Measurements from ENCODE around the gene NFE2L3. TPM values are rescaled to one million over a fixed set of nuclear protein-coding genes. Genes with fewer than 3 reads are reported as not detected.
"Not testable (repeated sequence)": the region's sequence is repeated elsewhere in the genome, so short reads cannot be mapped to it uniquely, and the experiment has no call there.

The NFE2L3 gene
- total RNA-seq, 1 experiment from 2014 or later, result 2.2 TPM

GRCh38 chr7:26147030-26147429, 5.0 kb upstream of the NFE2L3 start:
- no peaks in the 10 kb centered on the region for H3K9me3 Mint-ChIP-seq (ENCODE audit: unreplicated experiment)
- TF ChIP-seq, protein P1, sequence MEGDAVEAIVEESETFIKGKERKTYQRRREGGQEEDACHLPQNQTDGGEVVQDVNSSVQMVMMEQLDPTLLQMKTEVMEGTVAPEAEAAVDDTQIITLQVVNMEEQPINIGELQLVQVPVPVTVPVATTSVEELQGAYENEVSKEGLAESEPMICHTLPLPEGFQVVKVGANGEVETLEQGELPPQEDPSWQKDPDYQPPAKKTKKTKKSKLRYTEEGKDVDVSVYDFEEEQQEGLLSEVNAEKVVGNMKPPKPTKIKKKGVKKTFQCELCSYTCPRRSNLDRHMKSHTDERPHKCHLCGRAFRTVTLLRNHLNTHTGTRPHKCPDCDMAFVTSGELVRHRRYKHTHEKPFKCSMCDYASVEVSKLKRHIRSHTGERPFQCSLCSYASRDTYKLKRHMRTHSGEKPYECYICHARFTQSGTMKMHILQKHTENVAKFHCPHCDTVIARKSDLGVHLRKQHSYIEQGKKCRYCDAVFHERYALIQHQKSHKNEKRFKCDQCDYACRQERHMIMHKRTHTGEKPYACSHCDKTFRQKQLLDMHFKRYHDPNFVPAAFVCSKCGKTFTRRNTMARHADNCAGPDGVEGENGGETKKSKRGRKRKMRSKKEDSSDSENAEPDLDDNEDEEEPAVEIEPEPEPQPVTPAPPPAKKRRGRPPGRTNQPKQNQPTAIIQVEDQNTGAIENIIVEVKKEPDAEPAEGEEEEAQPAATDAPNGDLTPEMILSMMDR (IDR thresholded peaks at IDR 0.05; ENCODE audit: unreplicated experiment), result no peak
- no peak overlapping the region for H3K4me3 Mint-ChIP-seq (ENCODE audit: unreplicated experiment)
- no peaks in the 10 kb centered on the region for H3K27me3 Mint-ChIP-seq (ENCODE audit: insufficient read depth, unreplicated experiment)
- BruUV-seq (replicated peaks), result no TSS peak
- H3K27ac Mint-ChIP-seq (ENCODE audit: low read depth, unreplicated experiment), result no peak overlapping the region
- intact Hi-C loops (cut with micrococcal nuclease), result no loop called here
- ChIA-PET POLR2A (interaction anchor here (1.5 kb wide), 1 partner anchor 8 kb away, joined by 3 read pairs; no protein-coding TSS in a partner anchor), CTCF (interaction anchor here (0.9 to 1.4 kb wide), 3 partner anchors 51 to 59 kb away, joined by 3 to 5 read pairs (median 5); no protein-coding TSS in a partner anchor)
- peaks cover 22% of the 10 kb centered on the region for H3K4me1 Mint-ChIP-seq (ENCODE audit: insufficient read depth, unreplicated experiment)
- H3K36me3 Mint-ChIP-seq (ENCODE audit: insufficient read depth, unreplicated experiment), result no peaks in the 10 kb centered on the region
- peak; percentile 51 for DNase-seq (ENCODE audit: unreplicated experiment)

DNA sequence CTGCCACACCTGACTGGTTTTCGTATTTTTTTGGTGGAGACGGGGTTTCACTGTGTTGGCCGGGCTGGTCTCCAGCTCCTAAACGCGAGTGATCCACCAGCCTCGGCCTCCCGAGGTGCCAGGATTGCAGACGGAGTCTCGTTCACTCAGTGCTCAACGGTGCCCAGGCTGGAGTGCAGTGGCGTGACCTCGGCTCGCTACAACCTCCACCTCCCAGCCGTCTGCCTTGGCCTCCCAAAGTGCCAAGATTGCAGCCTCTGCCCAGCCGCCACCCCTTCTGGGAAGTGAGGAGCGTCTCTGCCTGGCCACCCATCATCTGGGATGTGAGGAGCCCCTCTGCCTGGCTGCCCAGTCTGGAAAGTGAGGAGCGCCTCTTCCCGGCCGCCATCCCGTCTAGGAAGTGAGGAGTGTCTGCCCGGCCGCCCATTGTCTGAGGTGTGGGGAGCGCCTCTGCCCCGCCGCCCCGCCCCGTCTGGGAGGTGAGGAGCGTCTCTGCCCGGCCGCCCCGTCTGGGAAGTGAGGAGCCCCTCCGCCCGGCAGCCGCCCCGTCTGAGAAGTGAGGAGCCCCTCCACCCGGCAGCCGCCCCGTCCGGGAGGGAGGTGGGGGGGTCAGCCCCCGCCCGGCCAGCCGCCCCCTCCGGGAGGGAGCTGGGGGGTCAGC, 4.2 kb upstream of the NFE2L3 start:
- H3K9me3 Mint-ChIP-seq (ENCODE audit: unreplicated experiment); H3K27ac Mint-ChIP-seq (ENCODE audit: low read depth, unreplicated experiment); H3K4me3 Mint-ChIP-seq (ENCODE audit: unreplicated experiment); BruUV-seq (replicated peaks); intact Hi-C loops (cut with micrococcal nuclease); DNase-seq (ENCODE audit: unreplicated experiment); H3K36me3 Mint-ChIP-seq (ENCODE audit: insufficient read depth, unreplicated experiment); H3K27me3 Mint-ChIP-seq (ENCODE audit: insufficient read depth, unreplicated experiment): not testable (repeated sequence)
- POLR2A ChIA-PET, result interaction anchor here (1.5 kb wide), 1 partner anchor 8 kb away, joined by 3 read pairs; no protein-coding TSS in a partner anchor
- CTCF ChIA-PET, result interaction anchor here (0.7 to 1.4 kb wide), 4 partner anchors 51 to 1447 kb away, joined by 3 to 5 read pairs (median 4); no protein-coding TSS in a partner anchor
- peaks cover 22% of the 10 kb centered on the region for H3K4me1 Mint-ChIP-seq (ENCODE audit: insufficient read depth, unreplicated experiment)

DNA sequence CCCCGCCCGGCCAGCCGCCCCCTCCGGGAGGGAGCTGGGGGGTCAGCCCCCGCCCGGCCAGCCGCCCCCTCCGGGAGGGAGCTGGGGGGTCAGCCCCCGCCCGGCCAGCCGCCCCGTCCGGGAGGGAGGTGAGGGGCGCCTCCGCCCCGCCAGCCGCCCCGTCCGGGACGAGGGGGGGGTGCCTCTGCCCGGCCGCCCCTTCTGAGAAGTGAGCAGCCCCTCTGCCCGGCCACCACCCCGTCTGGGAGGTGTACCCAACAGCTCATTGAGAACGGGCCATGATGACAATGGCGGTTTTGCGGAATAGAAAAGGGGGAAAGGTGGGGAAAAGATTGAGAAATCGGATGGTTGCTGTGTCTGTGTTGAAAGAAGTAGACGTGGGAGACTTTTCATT, 3.7 kb upstream of the NFE2L3 start:
- H3K9me3 Mint-ChIP-seq (ENCODE audit: unreplicated experiment); H3K4me3 Mint-ChIP-seq (ENCODE audit: unreplicated experiment); intact Hi-C loops (cut with micrococcal nuclease); BruUV-seq (replicated peaks); H3K27me3 Mint-ChIP-seq (ENCODE audit: insufficient read depth, unreplicated experiment); DNase-seq (ENCODE audit: unreplicated experiment); H3K36me3 Mint-ChIP-seq (ENCODE audit: insufficient read depth, unreplicated experiment); POLR2A ChIA-PET; H3K27ac Mint-ChIP-seq (ENCODE audit: low read depth, unreplicated experiment): not testable (repeated sequence)
- CTCF ChIA-PET, result interaction anchor here (0.7 kb wide), 1 partner anchor 1446 kb away, joined by 3 read pairs; no protein-coding TSS in a partner anchor
- H3K4me1 Mint-ChIP-seq (ENCODE audit: insufficient read depth, unreplicated experiment), result peaks cover 19% of the 10 kb centered on the region

GRCh38 chr7:26149391-26149977, 2.5 kb upstream of the NFE2L3 start:
- H3K36me3 Mint-ChIP-seq (ENCODE audit: insufficient read depth, unreplicated experiment), result no peaks in the 10 kb centered on the region
- no peaks in the 10 kb centered on the region for H3K27me3 Mint-ChIP-seq (ENCODE audit: insufficient read depth, unreplicated experiment)
- H3K27ac Mint-ChIP-seq (ENCODE audit: low read depth, unreplicated experiment), result no peak overlapping the region
- H3K9me3 Mint-ChIP-seq (ENCODE audit: unreplicated experiment), result no peaks in the 10 kb centered on the region
- CTCF ChIA-PET, result no interaction called here
- H3K4me1 Mint-ChIP-seq (ENCODE audit: insufficient read depth, unreplicated experiment), result peaks cover 12% of the 10 kb centered on the region
- no TSS peak for BruUV-seq (replicated peaks)
- H3K4me3 Mint-ChIP-seq (ENCODE audit: unreplicated experiment), result no peak overlapping the region
- TF ChIP-seq, protein P1 (IDR thresholded peaks at IDR 0.05; ENCODE audit: unreplicated experiment), result no peak
- intact Hi-C loops (cut with micrococcal nuclease), result no loop called here
- POLR2A ChIA-PET, result no interaction called here
- no peak for DNase-seq (ENCODE audit: unreplicated experiment)

GRCh38 chr7:26151096-26151495, 902 bp upstream of the NFE2L3 start:
- TF ChIP-seq, protein P1 (IDR thresholded peaks at IDR 0.05; ENCODE audit: unreplicated experiment), result no peak
- Mint-ChIP-seq H3K36me3 (ENCODE audit: insufficient read depth, unreplicated experiment) (no peaks in the 10 kb centered on the region), H3K27me3 (ENCODE audit: insufficient read depth, unreplicated experiment) (no peaks in the 10 kb centered on the region), H3K4me1 (ENCODE audit: insufficient read depth, unreplicated experiment) (peaks cover 22% of the 10 kb centered on the region), H3K27ac (ENCODE audit: low read depth, unreplicated experiment) (no peak overlapping the region), H3K9me3 (ENCODE audit: unreplicated experiment) (no peaks in the 10 kb centered on the region), H3K4me3 (ENCODE audit: unreplicated experiment) (peak overlapping the region; percentile 66)
- POLR2A ChIA-PET, result interaction anchor here (0.6 to 1.2 kb wide), 4 partner anchors 11 to 967 kb away, joined by 3 to 4 read pairs (median 4); no protein-coding TSS in a partner anchor
- intact Hi-C loops (cut with micrococcal nuclease), result loop anchor here (5.0 kb wide), 1 partner anchor 59 kb away; no protein-coding TSS in a partner anchor
- CTCF ChIA-PET, result interaction anchor here (0.6 to 1.3 kb wide), 4 partner anchors 10 to 60 kb away, joined by 4 read pairs; no protein-coding TSS in a partner anchor
- DNase-seq (ENCODE audit: unreplicated experiment), result no peak
- no TSS peak for BruUV-seq (replicated peaks)
